NCI-H1092 (cell line): ENCODE measurements around the gene LRRC75B.
A peak's percentile ranks its signal among the peaks of the same experiment; 100 is the strongest.

Experiments used
- DNase-seq: peaks from one replicate; lab custom pipeline; 2025; lab: John Stamatoyannopoulos, UW

Gene LRRC75B

DNA sequence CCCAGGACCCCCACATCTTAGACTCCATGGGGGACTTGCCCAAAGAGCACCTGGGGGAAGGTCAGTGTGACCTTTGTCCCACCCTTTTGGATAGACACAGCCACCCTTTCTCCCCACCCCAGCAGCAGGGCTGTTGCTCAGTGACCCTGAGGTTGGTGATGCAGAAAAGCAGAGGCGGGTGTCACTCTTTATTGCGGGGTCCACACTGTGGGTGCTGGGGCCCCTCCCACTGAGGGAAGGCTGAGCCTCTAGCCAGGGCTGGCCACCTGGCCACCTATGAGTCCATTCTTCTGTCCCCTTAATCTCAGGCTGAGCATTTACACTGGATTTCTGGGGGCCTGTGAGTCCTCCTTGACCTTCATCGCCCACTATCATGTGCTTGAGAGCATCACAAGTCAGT, 7.4 kb downstream of the LRRC75B start:
- no peak for DNase-seq

DNA sequence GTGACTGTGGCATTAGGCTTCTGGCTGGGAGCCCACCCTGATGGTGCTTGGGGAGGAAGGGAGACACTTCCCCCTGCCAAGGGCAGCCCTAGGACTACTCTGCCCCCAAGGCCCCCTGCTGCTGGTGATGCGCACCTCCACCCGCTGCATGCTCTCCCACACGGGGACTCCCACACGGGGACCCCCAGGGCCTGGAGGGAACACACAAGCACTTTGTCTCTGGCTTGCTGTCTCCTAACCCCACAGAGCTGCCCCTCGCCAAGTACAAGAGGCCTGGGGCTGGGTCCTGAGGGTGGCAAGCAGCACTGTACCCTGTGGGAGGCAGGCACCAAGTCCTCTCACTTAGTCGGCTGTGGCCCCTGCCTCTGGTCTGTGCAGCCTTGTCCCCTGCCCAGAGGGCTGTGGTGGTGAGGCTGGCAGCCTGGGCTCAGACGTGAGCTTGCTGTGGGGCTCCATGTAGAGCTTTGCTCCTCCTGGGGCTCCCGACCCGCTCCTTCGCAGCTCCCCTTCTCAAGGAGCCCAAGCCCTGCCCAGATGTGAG, 7.9 kb downstream of the LRRC75B start:
- DNase-seq, result no peak

DNA sequence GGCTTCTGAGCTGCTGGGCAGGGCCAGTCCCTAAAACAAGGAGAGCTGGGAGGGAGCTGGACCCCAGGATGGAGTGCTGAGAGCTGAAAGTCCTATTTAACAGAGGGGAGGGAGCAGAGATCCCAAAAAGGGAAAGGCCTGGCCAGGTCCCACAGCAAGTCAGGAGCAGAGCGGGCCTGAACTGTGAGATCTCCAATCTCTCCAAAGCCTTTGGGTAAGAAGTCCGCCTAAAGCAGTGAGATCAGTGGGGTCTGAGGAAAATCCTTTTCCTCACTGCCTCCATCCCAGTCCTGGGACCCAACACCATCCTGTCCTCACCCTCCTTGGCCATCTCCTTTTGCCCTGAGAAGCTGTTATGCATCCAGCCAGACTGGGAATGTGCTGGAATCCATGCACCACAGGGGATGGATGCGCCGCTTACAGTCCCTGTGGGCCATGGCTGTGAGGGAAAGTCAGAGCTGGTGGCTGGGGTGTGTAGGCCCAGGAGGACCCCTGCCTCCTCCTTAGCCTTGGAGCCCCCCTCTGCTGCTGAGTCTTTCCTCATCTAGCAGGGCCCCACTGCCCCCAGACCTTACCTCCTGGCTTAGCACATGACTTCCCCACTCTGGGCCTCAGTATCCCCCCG, 8.6 kb downstream of the LRRC75B start:
- DNase-seq, result no peak

DNA sequence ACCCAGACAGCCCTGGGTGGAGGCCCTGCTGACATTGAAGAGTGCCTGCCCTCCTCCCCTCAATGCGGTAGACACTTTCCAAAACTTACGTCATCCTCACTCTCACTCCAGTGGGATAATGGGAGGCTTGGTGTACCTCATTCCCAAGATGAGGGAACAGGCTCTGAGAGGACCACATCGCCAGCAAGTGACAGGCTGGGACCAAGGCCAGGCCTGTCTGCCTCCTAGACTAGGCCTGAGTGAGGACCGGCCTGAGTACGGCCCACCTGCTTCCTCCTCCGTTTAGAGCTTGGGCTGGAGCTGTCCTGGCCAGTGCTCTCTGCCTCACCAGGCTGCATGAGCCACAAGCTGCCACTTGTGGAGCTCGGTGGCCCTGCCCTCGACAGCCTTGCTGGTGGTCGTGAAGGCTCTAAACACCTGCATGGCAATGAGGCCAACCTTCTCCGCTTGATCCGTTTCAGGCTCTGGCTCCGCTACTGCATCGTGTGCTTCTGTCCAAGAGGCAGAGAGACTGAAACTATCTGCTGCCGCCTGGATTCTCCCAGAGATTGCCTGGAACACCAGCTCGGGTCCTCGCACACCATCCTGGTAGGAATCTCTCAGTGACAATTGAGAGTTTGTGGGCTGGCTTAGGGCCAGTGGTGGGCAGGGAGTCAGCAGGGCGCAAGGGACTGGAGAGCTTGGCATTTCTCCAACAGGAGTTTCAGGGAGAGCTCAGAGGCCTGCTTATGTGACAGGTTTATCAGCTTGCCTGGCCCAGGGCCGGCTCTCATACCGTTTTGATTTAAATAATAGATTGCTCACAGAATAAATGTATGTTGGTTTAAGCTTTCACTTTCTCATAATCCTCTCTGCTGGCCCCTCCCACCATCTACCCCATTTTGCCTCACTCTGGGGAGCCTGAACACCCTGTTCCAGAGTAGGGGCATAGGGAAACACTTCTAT, 9.4 kb downstream of the LRRC75B start:
- DNase-seq, result peak; percentile 86

DNA sequence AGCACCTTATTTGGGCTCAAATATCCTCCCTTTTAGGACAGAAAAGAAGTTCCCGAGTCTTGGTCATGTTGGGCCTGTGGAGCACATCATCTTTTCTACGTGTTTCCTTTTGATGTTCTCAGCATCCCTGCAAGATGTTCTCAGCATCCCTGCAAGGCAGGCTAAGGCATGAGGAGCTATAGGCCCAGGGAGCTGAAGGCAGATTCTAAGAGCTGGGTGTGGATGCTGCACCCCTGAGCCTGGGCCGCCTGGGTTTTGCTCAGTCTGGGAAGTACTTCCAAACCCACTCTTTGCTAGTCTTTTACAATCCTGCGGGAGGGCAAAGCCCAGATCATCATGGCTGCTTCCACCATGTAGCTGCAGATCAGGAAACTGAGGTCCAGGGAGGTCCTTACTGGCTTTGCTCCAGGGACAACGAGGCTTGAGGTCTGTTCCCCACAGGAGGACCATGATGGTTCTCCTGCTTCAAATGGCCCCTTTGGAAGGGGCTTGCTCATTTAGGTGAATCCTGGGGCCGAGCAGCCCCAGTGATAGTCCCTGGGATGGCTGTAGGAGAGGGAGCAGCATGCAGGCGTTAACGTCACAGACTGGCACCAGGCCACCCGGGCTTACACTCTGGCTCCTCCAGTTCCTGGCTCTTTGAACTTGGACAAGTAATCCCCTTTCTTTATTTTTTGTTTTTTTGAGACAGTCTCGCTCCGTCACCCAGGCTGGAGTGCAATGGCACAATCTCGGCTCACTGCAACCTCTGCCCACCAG, 10.6 kb downstream of the LRRC75B start:
- DNase-seq, result no peak

DNA sequence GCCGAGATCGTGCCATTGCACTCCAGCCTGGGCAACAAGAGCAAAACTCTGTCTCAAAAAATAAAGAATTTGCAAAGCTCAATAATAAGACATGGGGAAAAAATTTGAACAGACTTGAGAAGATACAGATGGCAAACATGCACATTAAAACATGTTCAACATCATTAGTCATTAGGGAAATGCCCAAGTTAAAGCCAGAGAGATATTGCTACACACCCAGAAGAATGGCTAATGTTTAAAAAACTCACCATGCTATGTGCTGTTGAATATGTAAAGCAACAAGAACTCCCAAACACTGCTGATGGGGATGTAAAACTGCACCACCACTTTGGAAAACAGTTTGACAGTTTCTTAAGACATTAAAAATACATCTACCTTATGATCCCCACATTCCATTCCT, 12.6 kb downstream of the LRRC75B start:
- no peak for DNase-seq

DNA sequence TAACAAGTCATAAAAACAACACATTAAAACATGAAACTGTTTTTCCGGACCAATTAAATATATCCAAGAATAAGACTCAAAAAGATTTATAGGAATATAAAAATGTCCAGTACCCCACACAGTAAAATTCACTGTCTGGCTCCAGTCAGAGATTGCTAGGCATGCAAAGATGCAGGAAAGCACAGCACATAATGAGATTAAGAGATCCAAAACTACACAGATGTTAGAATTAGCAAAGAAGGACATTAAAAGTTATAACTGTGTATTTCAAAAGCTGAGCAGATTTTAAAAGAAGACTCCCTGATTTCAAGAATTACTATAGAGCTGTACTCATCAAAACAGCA, 13.6 kb downstream of the LRRC75B start:
- DNase-seq, result no peak

DNA sequence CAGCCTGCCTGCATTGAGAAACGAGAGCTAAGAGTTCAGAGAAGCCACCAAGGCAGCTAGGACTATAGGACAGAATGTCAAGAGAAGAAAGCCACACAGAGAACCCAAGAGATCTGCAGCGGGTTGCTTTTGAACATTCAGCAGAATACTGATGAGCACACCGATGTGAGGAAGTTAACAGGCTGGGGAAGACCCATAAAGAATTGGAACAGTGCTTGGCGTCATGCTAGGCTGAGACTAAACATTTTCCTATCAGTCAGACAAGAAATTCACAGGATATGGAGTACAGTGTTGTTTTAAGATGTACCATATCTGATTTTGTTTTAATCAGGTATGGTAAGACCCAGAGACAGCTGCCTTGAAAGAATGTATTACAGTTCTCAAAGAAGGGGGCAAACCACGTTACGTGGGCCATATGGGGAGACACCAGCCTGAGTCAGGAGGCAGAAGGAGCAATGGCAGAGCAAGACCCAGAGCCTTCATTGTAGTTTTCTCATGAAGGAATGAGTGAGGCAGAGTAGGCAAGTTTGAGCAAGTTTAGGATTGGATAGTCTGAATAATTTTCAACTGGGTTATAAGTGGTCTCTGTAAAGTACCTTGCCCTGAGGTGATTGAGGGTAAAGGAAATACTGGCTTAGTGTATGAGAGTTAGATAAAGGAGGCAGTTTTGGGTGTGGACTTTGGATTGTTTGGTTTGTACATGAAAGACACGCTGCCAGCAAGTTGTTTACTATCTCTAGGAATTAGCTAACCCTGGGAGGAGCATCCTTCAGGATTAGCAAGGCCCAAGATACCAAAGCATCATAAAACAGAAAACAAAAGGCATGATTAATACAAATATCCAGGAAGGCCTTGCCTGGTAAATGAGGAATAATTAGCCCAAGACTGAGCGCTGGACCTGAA, 14.3 kb downstream of the LRRC75B start:
- DNase-seq, result no peak

DNA sequence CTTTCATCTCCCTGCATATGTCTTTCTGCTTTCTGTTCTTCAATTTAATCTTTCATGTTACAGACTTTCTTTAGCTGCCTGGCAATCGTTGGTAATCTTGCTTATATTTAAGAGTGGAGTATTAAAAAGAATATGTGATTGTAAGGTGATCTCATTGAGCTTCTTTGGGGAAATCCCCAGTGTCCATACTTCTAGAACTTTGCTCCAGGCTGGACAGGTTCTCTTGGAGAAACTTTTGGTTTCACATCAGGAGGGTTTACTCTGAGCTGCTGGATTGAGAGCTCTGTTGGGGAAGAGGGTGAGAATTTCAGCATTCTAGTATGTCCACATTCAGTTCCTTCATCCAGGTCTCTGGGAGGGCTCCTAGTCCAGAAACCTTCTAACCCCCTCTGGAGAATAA, 16.1 kb downstream of the LRRC75B start:
- DNase-seq, result no peak

DNA sequence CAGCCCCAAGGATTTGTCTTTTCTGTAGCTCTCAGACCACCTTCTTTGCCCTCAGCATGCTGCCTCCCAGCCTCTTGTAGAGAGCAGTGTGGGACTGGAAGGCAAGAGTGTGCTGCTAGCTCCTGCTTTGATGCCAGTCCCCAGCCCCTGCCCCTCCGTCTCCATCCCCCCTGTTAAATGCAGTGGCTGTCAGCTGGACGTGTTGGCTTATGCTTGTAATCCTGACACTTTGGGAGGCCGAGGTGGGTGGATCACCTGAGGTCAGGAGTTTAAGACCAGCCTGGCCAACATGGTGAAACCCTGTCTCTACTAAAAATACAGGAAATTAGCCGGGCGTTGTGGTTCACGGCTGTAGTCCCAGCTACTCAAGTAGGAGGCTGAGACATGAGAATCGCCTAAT, 21.6 kb downstream of the LRRC75B start:
- no peak for DNase-seq

DNA sequence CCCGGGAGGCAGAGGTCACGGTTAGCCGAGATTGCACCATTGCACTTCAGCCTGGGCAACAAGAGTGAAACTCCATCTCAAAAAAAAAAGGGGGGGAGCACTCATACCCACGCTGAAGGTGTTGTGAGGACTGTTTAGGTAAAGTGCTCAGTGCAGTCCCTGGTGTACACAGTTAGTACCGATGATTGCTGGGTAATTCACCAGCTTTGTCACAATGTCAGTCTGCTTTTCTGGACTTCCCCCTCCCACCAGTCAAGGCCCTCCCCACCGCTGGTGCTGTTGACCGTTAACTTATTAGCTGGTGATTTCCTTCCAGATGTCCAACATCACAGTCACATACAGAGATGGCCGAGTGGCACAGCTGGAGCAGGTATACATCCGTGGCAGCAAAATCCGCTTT, 25.2 kb downstream of the LRRC75B start:
- no peak for DNase-seq

DNA sequence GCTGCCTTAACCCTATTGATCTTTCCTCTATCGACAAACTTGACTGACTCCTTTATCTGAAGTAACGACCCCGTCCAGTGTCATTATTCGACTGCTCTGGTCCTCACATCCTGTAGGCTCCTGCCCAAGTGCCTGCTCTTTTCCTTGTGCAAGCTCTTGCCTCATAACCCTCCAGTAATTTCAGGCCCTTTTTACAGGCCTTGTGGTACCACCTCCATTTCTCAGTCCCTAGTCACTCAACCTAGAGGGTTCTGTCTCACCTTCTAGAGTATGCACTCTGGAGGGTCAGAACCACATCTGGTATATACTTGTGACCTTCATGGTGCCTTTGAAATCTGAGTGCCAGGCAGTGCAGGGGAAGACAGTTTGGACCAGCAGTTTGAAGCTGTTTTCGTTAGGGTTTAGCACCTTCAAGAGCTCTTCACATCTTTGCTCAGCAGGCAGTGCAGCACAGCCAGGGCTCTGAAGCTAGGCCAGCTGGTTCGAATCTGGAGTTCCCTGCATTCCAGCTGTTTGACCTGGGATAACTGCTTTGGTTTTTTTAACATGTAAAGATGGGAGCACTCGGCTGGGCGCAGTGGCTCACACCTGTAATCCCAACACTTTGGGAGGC, 25.9 kb downstream of the LRRC75B start:
- no peak for DNase-seq

DNA sequence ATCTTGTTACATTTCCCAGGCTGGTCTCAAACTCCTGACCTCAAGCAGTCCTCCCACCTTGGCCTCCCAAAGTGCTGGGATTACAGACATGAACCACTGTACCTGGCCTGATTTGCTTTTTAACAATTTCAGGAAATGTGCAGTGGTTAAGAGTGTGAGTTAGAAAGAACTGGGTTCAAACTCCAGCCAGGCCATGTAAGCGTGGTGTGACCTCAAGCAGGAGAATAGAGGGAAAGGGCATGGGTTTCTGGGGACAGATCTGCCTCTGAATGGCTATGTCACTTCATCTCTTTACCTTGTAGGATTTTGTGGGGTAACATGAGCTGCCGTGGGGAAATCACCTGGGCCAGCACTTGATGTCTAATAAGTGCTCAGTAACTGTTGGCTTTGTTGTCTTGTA, 27.8 kb downstream of the LRRC75B start:
- DNase-seq, result no peak

DNA sequence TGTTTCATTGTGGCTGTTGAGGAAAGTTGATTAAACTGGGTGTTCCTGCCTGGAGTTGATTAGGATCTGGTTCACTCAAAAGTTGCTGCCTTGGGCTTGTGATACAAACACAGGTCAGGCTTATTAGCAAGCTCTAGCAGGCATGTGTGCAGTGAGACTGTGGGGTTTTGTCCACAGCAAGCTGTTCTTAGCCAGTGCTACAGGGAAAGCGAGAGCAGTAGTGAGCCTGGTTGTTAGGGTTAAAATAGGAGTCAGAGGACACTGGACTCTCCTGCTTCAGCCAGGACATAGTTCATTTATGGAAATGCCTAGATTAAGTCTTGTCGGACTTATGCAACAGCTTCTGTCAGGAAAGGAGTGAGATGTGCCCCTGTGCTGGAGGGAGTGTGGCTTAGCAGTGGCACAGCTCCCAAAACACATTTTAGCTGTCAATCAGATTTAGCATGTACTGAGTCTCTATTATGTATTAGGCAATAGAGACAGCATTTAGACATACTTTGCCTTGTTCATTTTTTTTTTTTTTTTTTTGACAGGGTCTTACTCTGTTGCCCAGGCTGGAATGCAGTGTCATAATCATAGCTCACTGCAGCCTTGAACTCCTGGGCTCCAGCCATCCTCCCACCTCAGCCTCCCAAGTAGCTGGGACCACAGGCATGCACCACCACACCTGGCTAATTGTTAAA, 28.4 kb downstream of the LRRC75B start:
- no peak for DNase-seq

DNA sequence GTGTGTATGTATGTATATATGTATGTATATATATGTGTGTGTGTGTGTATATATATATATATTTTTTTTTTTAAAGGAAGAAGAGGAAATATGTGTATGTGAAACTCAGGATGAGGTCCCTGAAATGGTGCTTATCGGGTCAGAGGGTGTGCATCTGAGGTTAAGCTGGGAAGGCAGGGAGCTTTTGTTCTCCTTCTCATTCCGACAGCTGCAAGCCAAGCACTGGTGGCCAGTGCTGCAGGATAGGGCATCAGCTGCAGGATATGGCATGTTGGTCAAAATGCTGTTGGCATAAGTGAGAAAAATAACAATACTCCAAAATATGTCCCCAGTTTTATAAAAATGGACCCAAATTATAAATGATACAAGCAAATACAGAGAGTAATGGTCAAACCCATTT, 29.6 kb downstream of the LRRC75B start:
- no peak for DNase-seq

DNA sequence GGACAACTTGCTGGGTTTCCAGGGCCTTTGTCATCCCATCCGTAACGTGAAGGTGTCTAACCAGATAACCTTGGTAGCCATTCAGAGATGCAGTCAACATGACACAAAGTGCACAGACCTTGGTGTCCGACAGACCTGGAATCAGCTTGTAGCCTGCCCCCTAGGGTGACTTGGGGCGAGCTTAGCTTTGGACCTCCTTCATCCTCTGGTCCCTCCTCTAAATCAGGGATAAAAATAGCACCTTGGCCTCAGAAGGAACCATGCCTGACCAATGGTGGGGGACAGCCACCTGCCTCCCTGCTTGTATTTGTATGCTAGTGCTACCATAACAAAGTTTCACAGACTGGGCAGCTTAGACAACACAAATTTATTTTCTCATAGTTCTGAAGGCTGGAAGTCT, 33.4 kb downstream of the LRRC75B start:
- no peak for DNase-seq

DNA sequence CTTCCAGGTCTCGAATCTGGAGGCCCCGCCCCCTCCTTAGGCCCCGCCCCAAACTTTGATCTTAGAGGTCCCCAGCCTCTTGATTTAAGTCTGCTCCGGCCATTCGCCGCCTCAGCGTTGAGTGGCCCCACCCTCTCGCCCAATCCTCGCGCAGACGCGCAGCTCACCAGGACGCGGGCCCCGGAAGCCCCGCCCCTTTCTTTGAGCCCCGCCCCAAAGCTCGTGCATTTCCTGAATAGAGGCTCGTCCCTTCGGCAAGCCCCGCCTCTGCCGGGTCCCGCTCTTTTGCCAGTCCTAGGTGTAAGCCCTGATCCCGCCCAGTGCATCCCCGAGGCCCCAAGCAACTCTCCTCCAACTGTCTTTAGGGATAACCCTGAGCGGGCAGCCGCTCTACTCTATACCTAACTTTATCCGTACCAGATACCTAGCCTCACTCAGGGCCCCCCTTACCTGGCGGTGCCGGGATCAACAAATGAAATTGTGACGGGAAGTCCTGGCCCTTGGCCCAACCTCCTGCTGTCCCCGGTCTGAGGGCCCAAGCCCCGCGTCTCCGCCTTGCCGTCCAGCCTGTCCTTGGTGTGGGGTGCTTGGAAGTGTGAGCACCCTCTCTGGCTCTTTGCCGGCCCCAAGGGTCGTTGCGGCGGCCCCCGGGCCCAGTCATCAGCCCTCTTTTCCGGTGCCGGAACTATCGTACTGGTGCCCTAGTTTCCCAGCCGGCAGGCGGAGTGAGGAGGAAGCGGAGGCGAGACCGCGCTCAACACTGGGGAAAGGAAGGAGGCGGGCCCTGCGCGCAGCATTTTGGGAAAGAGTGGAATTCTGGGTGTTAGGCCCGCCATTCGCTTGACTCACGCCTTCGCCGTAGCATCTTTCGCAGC, 37.5 kb downstream of the LRRC75B start, which contains the start of gene SNRPD3:
SNRPD3 (plus strand) TSS at position 835 of the 875 bp plus-strand sequence. CDS start 1,676 bp downstream, outside the sequence.
- peak; percentile 99 for DNase-seq

DNA sequence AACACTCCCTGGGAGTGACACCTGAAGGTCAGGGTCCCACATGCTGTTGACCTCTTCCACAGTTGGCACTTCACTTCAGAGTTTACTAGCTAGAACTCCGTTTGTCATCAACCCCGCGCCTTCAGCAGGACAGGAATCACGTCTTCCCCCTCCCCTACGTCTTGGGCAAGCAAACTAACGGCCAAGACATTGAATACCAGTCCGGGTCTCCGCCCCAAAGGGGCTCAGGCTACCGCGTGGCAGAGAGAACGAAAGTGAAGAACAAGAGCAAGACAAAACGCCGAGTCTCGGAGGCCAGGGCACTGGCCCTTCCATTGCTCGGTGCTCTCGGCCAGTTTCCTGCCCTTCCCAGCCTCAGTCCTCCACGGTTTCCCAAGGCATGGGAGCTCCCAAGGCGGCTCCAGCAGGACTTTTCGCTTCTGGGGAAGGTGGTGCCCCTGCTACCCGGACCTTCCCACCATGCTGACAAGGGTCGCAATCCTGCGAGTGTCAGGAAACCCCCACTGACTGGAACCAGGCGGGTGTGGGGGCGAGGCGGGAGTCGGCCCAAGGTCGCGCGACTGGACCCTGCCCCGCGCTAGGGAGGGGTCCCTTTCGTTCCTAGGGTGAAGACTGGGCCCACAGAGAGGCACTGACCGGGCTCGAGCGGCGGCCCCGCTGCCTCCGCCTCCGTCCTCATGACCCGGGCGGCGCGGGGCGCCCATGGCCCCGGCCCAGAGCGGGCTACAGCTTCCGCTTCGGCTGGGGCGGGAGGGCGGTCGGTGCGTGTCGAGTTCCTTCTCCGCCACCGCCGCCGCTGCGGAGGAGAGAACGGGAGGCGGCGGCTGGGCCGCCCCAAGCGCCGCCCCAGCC, 38.3 kb downstream of the LRRC75B start, which contains the start of gene GUCD1:
GUCD1 (minus strand) TSS at position 826 of the 852 bp plus-strand sequence; CDS start at position 679, 147 bp downstream.
- DNase-seq, result peak; percentile 6
